ENCODE results near the gene ANXA5.
"Not testable (repeated sequence)": the region's sequence is repeated elsewhere in the genome, so short reads cannot be mapped to it uniquely, and the experiment has no call there.

Gene ANXA5

DNA sequence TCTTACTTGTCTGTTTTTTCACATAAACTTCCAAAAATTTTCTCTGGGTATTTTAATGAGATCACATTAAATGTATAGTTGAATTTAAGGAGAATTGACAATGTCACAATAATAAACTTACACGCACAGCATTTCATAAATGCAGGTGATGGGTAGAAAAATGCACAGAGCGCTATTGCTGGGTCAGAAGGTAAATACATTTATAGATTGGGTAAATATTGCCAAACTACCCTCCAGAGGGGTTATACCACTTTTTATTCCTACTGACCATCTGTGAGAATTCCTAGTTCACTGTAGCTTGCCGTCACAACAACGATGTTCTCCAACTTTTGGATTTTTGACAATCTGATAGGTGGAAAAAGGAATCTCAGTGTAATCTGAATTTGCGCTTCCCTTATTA lies 34.6 kb downstream of the ANXA5 start:
- DNase-seq (ENCODE audit: low read depth), result no peak
- H3K4me3 ChIP-seq (ENCODE audit: low read depth, low read length), result no peak overlapping the region
- TF ChIP-seq CTCF (IDR thresholded peaks at IDR 0.05; ENCODE audit: insufficient read depth, low read depth, low read length, missing control alignments), result no peak

DNA sequence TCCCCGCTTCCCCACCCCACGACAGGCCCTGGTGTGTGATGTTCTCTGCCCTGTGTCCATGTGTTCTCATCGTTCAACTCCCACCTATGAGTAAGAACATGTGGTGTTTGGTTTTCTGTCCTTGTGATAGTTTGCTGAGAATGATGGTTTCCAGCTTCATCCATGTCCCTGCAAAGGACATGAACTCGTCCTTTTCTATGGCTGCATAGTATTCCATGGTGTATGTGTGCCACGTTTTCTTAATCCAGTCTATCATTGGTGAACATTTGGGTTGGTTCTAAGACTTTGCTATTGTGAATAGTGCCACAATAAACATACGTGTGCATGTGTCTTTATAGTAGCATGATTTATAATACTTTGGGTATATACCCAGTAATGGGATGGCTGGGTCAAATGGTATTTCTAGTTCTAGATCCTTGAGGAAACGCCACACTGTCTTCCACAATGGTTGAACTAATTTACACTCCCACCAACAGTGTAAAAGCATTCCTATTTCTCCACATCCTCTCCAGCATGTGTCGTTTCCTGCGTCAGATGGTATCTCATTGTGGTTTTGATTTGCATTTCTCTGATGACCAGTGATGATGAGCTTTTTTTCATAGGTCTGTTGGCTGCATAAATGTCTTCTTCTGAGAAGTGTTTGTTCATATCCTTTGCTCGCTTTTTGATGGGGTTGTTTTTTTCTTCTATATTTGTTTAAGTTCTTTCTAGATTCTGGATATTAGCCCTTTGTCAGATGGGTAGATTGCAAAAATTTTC lies 36.4 kb downstream of the ANXA5 start:
- DNase-seq (ENCODE audit: low read depth); H3K4me3 ChIP-seq (ENCODE audit: low read depth, low read length): not testable (repeated sequence)

DNA sequence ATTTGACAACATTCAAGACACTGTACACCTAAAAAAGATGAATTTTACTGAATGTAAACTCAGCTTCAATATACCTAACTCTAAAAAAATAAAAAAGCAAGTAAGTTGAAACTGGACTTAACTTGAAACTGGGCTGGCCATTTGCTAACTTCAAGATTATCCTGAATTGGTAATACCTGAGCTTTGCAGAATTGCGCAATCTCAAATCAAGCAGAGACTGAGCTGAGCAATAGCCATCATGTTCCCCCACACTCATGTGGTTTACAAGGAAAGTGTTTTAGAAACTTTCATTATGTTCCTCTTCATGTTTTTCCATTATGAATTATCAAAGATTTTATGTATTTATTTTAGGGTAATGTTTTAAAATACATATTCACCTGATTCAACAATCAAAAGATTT lies 38.7 kb downstream of the ANXA5 start:
- H3K4me3 ChIP-seq (ENCODE audit: low read depth, low read length), result no peak overlapping the region
- no peak for TF ChIP-seq CTCF (IDR thresholded peaks at IDR 0.05; ENCODE audit: insufficient read depth, low read depth, low read length, missing control alignments)
- no peak for DNase-seq (ENCODE audit: low read depth)

DNA sequence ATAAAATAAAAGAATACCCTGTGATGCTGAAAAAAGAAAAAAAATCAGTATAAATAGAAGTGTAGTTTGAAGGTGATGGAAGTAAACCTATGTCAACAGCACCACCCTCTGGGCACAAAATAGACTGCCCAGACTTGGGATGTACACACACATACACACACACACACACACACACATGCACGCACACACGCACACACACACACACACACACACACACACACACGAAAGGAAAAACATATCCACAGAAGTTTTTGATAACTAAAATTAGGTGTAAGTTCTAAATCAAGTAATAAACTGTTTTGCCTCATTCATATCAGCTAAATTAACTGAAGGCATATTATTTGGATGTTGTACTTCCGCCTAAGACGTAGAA lies 40.5 kb downstream of the ANXA5 start:
- DNase-seq (ENCODE audit: low read depth), result peak; percentile 79

DNA sequence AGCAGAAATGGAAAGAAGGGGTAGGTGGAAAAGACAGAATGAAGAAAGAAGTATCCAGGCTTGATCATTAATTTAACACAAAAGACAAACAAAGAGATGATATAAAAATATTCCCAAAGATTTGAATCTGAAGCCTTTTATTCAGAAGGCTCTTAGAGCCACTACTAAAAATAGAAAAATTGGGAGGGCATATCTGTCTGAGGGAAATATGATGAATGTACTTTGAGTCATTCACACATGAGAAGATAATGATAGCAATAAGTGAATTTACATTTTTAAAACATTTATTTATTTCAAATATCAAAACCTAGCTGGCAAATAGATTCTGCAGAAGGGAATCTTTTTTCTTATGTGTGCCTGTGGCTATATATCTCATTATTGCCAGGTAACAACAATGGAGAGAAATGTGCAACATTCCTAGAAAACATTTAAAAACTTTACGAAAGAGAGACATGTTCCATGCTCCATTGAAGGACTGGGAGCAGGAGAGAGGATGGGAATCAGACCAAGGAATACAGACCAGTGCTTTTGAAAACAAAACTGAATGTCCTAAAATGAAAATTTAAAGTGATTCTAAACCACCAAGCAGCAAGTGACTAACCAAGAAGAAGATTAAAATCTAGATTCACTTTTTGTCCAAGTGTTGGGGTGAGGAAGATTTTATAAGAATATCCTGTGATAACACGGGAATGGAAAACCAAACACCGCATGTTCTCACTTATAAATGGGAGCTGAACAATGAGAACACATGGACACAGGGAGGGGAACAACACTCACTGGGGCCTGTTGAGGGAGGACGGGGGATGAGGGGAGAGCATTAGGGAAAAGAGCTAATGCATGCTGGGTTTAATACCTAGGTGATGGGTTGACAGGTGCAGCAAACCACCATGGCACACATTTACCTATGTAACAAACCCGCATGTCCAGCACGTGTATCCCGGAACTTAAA lies 41.2 kb downstream of the ANXA5 start:
- DNase-seq (ENCODE audit: low read depth), result no peak
- TF ChIP-seq CTCF (IDR thresholded peaks at IDR 0.05; ENCODE audit: insufficient read depth, low read depth, low read length, missing control alignments), result no peak
- H3K4me3 ChIP-seq (ENCODE audit: low read depth, low read length), result no peak overlapping the region

More for the DNA sequence above, 40.5 kb downstream of the ANXA5 start:
- peak; percentile 55 for TF ChIP-seq CTCF (IDR thresholded peaks at IDR 0.05; ENCODE audit: insufficient read depth, low read depth, low read length, missing control alignments)
- H3K4me3 ChIP-seq (ENCODE audit: low read depth, low read length), result no peak overlapping the region

DNA sequence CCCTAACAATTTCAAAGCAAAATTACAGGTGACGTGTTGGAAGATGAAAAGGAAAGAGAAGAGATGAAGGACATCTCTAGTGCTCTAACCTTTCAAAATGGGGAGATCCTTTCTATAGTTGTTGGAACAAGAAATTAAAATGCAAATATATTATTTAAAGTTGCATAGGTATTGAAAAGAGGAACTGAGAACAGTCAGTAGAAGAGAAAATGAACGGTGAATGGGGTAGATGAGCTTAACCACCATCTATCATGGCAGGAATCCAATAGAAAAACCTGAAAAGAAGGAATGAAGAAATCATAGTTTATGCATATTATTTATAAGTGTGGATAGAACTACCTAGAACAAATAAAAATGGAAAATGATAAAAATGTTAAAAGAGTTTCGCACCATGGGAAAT lies 42.0 kb downstream of the ANXA5 start:
- TF ChIP-seq CTCF (IDR thresholded peaks at IDR 0.05; ENCODE audit: insufficient read depth, low read depth, low read length, missing control alignments), result no peak
- DNase-seq (ENCODE audit: low read depth), result peak; percentile 36
- no peak overlapping the region for H3K4me3 ChIP-seq (ENCODE audit: low read depth, low read length)

DNA sequence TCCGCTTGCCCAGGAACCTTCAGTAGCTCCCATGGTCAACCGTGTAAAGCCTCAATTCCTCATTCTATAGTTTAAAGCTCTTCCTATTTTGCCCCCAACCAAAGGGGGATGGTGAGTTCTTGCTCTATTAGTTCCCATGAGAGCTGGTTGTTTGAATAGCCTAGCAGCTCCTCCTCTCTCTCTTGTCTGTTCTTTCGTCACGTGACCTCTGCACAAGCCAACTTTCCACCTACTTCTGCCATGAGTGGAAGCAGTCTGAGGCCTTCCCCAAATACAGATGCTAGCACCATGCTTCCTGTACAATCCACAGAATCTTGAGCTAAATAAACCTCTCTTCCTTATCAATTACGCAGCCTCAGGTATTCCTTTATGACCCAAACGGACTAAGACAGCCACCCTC lies 42.8 kb downstream of the ANXA5 start:
- no peak for TF ChIP-seq CTCF (IDR thresholded peaks at IDR 0.05; ENCODE audit: insufficient read depth, low read depth, low read length, missing control alignments)
- DNase-seq (ENCODE audit: low read depth), result no peak
- no peak overlapping the region for H3K4me3 ChIP-seq (ENCODE audit: low read depth, low read length)

Measured in GM12865 (cell line).